ENCODE measurements around the gene ELP2. TPM values are rescaled to one million over a fixed set of nuclear protein-coding genes. Genes with fewer than 3 reads are reported as not detected.

The ELP2 gene
- total and polyA plus RNA-seq, 9 of the 15 experiments (the other 6 are each of a cell fraction or from before 2014, with no cell fraction given): 76.8 to 192 (median 140) TPM

DNA sequence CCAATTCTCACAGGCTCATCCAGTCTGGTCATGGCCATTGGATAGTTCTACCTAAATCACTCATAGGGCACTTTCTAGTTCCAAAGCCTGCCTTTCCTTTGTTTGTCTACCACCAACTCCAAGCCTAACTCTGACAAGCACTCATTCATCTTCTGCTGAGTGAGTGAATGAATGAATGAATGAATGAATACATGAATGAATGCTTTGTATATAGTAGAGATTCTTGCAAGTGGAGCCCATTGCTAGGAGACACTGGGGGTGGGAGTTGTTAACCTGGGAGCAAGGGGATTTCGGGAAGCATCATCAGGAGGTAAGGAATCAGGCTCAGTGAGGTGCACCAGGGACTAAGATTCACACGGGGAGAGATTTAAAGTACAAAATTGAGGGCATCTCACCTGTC is 54.3 kb downstream of the ELP2 start:
- intact Hi-C loops (cut with micrococcal nuclease): no loop called here
- H3K27ac ChIP-seq (ENCODE audit: extremely low read depth, low read depth, low read length): no peak overlapping the region
- no peak overlapping the region for H3K9ac ChIP-seq (ENCODE audit: insufficient read depth in 1 of 2, low read depth in 2 of 2, low read length in 2 of 2)
- no peaks in the 10 kb centered on the region for H4K20me1 ChIP-seq (replicated peaks; ENCODE audit: control insufficient read depth, insufficient read depth, low read length)
- no peaks in the 10 kb centered on the region for H3K27me3 ChIP-seq (ENCODE audit: control insufficient read depth in 2 of 2, insufficient read depth in 2 of 2, low read length in 2 of 2)
- in situ Hi-C loops (cut with MboI): no loop called here
- ChIA-PET CTCF (ENCODE audit: low intra/inter-chr PET ratio) (no interaction called here), POLR2A (interaction anchor here (0.6 to 1.0 kb wide), 2 partner anchors 12 to 43 kb away, joined by 3 read pairs; no protein-coding TSS in a partner anchor)
- no peak overlapping the region for H3K4me2 ChIP-seq (ENCODE audit: insufficient read depth, low read length)
- H3K36me3 ChIP-seq (ENCODE audit: control insufficient read depth, insufficient read depth, low read length): no peaks in the 10 kb centered on the region
- FAIRE-seq (no peak), ATAC-seq (no peak), DNase-seq (ENCODE audit: extremely low read depth in 1 of 4, low spot score in 3 of 4) (no peak)
- no peaks in the 10 kb centered on the region for H3K9me1 ChIP-seq (ENCODE audit: control insufficient read depth, insufficient read depth, low read length)
- H3K9me3 ChIP-seq (replicated peaks; ENCODE audit: control insufficient read depth, insufficient read depth, low read depth, low read length): no peaks in the 10 kb centered on the region
- H3K79me2 ChIP-seq (ENCODE audit: control insufficient read depth, insufficient read depth, low read length): peaks cover 16% of the 10 kb centered on the region
- TF ChIP-seq, protein P1, sequence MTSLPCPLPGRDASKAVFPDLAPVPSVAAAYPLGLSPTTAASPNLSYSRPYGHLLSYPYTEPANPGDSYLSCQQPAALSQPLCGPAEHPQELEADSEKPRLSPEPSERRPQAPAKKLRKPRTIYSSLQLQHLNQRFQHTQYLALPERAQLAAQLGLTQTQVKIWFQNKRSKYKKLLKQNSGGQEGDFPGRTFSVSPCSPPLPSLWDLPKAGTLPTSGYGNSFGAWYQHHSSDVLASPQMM (CRISPR knock-in tag; IDR thresholded peaks at IDR 0.05): no peak
- TF ChIP-seq PYGO2 (tag; IDR thresholded peaks at IDR 0.05) (no peak), ID3 (CRISPR knock-in tag; IDR thresholded peaks at IDR 0.05) (no peak), ID3 (tag; IDR thresholded peaks at IDR 0.05) (no peak), ZNF24 (IDR thresholded peaks at IDR 0.05) (peak; percentile 93)
- no peak overlapping the region for H2AFZ ChIP-seq (ENCODE audit: low read depth, low read length)
- WGBS (ENCODE audit: insufficient coverage, low coverage, missing lambda C conversion rate): 22% methylated on average over 2 of the region's 2 CpGs
- no TSS peak for BruUV-seq (replicated peaks)
- H3K4me3 ChIP-seq: no peak overlapping the region
- peaks cover 23 to 31% of the 10 kb centered on the region in 2 experiments for H3K4me1 ChIP-seq (replicated peaks in 1 of 2; ENCODE audit: control insufficient read depth in 2 of 2, insufficient read depth in 2 of 2, low read length in 2 of 2)

GRCh38 chr18:36185157-36185556 is 55.5 kb downstream of the ELP2 start:
- WGBS (ENCODE audit: insufficient coverage, low coverage, missing lambda C conversion rate): 37% methylated on average over 3 of the region's 3 CpGs
- no peak overlapping the region for H2AFZ ChIP-seq (ENCODE audit: low read depth, low read length)
- peaks cover 5% of the 10 kb centered on the region; the same call in 2 of the 3 replicates for H3K36me3 ChIP-seq (ENCODE audit: control insufficient read depth, insufficient read depth, low read length)
- no peak overlapping the region for H3K4me3 ChIP-seq
- H3K27me3 ChIP-seq (ENCODE audit: control insufficient read depth in 2 of 2, insufficient read depth in 2 of 2, low read length in 2 of 2): no peaks in the 10 kb centered on the region
- no peaks in the 10 kb centered on the region for H3K9me3 ChIP-seq (replicated peaks; ENCODE audit: control insufficient read depth, insufficient read depth, low read depth, low read length)
- ATAC-seq (no peak), FAIRE-seq (no peak), DNase-seq (ENCODE audit: extremely low read depth in 1 of 4, low spot score in 3 of 4) (no peak)
- CTCF ChIA-PET (ENCODE audit: low intra/inter-chr PET ratio): no interaction called here
- H3K27ac ChIP-seq (ENCODE audit: extremely low read depth, low read depth, low read length): no peak overlapping the region
- intact Hi-C loops (cut with micrococcal nuclease) (no loop called here), in situ Hi-C loops (cut with MboI) (no loop called here)
- peaks cover 17 to 31% of the 10 kb centered on the region in 2 experiments for H3K4me1 ChIP-seq (replicated peaks in 1 of 2; ENCODE audit: control insufficient read depth in 2 of 2, insufficient read depth in 2 of 2, low read length in 2 of 2)
- peaks cover 22% of the 10 kb centered on the region for H3K79me2 ChIP-seq (ENCODE audit: control insufficient read depth, insufficient read depth, low read length)
- no peak overlapping the region for H3K9ac ChIP-seq (ENCODE audit: insufficient read depth in 1 of 2, low read depth in 2 of 2, low read length in 2 of 2)
- POLR2A ChIA-PET: interaction anchor here (0.7 to 1.5 kb wide), 3 partner anchors 14 to 113 kb away, joined by 3 to 4 read pairs (median 3); partner anchors contain the start of gene FHOD3
- BruUV-seq (replicated peaks): no TSS peak
- H3K9me1 ChIP-seq (ENCODE audit: control insufficient read depth, insufficient read depth, low read length): no peaks in the 10 kb centered on the region
- H4K20me1 ChIP-seq (replicated peaks; ENCODE audit: control insufficient read depth, insufficient read depth, low read length): no peaks in the 10 kb centered on the region
- H3K4me2 ChIP-seq (ENCODE audit: insufficient read depth, low read length): no peak overlapping the region
- TF ChIP-seq, protein P2, sequence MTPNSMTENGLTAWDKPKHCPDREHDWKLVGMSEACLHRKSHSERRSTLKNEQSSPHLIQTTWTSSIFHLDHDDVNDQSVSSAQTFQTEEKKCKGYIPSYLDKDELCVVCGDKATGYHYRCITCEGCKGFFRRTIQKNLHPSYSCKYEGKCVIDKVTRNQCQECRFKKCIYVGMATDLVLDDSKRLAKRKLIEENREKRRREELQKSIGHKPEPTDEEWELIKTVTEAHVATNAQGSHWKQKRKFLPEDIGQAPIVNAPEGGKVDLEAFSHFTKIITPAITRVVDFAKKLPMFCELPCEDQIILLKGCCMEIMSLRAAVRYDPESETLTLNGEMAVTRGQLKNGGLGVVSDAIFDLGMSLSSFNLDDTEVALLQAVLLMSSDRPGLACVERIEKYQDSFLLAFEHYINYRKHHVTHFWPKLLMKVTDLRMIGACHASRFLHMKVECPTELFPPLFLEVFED (CRISPR knock-in tag; conservative IDR thresholded peaks at IDR 0.05): no peak
- TF ChIP-seq DIDO1 (tag; IDR thresholded peaks at IDR 0.05; ENCODE audit: low read depth): no peak
- no peak for TF ChIP-seq ZBTB43 (CRISPR knock-in tag; IDR thresholded peaks at IDR 0.05)
- TF ChIP-seq PTBP1 (IDR thresholded peaks at IDR 0.05; ENCODE audit: low read depth, low read length): no peak
- TF ChIP-seq TOE1 (IDR thresholded peaks at IDR 0.05; ENCODE audit: borderline replicate concordance): no peak
- no peak for TF ChIP-seq TOE1 (CRISPR knock-in tag; IDR thresholded peaks at IDR 0.05; ENCODE audit: borderline replicate concordance, low read depth)
- TF ChIP-seq SAFB (IDR thresholded peaks at IDR 0.05; ENCODE audit: borderline replicate concordance, low read depth, low read length): no peak

Measured in K562 (cell line).